ENCODE measurements around the gene MYBPC1.
A peak's percentile ranks its signal among the peaks of the same experiment; 100 is the strongest.

The MYBPC1 gene

GRCh38 chr12:101564912-101565311 lies 29.9 kb upstream of the MYBPC1 start:
- peaks cover 6% of the 10 kb centered on the region for H3K27me3 ChIP-seq
- H3K4me1 ChIP-seq, result no peaks in the 10 kb centered on the region
- TF ChIP-seq CTCF (IDR thresholded peaks at IDR 0.05; ENCODE audit: low read depth, low read length), result no peak
- no peaks in the 10 kb centered on the region for H3K9me3 ChIP-seq
- no peak overlapping the region for H3K4me3 ChIP-seq (ENCODE audit: low read depth, low read length)
- no peaks in the 10 kb centered on the region for H3K36me3 ChIP-seq
- DNase-seq, result no peak

DNA sequence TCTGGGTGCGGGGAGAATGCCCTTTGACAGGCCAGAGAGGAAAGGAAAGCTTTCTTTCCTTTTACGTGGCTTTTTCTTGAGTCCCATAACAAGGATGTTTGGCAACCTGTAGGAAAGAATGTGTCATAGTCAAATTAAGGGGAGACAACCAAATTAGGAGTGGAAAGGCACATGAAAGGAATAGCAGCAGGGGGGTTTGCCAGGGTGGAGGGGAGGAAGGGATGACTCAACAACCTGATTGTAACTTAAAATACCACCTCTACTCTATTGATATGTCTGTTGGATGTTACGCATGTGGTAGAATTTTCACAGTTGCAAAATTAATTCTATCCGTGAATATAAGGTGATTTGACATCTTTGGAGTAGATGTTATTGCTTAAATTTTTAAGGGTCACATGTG lies 28.5 kb upstream of the MYBPC1 start:
- Histone ChIP-seq H3K4me3 (ENCODE audit: low read depth, low read length) (no peak overlapping the region), H3K9me3 (no peaks in the 10 kb centered on the region), H3K27me3 (peaks cover 6% of the 10 kb centered on the region), H3K36me3 (no peaks in the 10 kb centered on the region), H3K4me1 (no peaks in the 10 kb centered on the region)
- no peak for TF ChIP-seq CTCF (IDR thresholded peaks at IDR 0.05; ENCODE audit: low read depth, low read length)
- no peak for DNase-seq

GRCh38 chr12:101567918-101568317 lies 26.9 kb upstream of the MYBPC1 start:
- Histone ChIP-seq H3K9me3 (no peaks in the 10 kb centered on the region), H3K4me3 (ENCODE audit: low read depth, low read length) (no peak overlapping the region), H3K4me1 (no peaks in the 10 kb centered on the region), H3K27me3 (peaks cover 6% of the 10 kb centered on the region), H3K36me3 (no peaks in the 10 kb centered on the region)
- no peak for DNase-seq
- no peak for TF ChIP-seq CTCF (IDR thresholded peaks at IDR 0.05; ENCODE audit: low read depth, low read length)

GRCh38 chr12:101570047-101570446 lies 24.7 kb upstream of the MYBPC1 start:
- H3K27me3 ChIP-seq, result peaks cover 6% of the 10 kb centered on the region
- H3K4me3 ChIP-seq (ENCODE audit: low read depth, low read length), result no peak overlapping the region
- no peaks in the 10 kb centered on the region for H3K9me3 ChIP-seq
- peak; percentile 26 for TF ChIP-seq CTCF (IDR thresholded peaks at IDR 0.05; ENCODE audit: low read depth, low read length)
- H3K36me3 ChIP-seq, result no peaks in the 10 kb centered on the region
- no peak for DNase-seq
- no peaks in the 10 kb centered on the region for H3K4me1 ChIP-seq

GRCh38 chr12:101571105-101571504 lies 23.7 kb upstream of the MYBPC1 start:
- Histone ChIP-seq H3K36me3 (no peaks in the 10 kb centered on the region), H3K27me3 (peaks cover 6% of the 10 kb centered on the region), H3K4me1 (no peaks in the 10 kb centered on the region), H3K4me3 (ENCODE audit: low read depth, low read length) (no peak overlapping the region), H3K9me3 (no peaks in the 10 kb centered on the region)
- TF ChIP-seq CTCF (IDR thresholded peaks at IDR 0.05; ENCODE audit: low read depth, low read length), result no peak
- DNase-seq, result no peak

DNA sequence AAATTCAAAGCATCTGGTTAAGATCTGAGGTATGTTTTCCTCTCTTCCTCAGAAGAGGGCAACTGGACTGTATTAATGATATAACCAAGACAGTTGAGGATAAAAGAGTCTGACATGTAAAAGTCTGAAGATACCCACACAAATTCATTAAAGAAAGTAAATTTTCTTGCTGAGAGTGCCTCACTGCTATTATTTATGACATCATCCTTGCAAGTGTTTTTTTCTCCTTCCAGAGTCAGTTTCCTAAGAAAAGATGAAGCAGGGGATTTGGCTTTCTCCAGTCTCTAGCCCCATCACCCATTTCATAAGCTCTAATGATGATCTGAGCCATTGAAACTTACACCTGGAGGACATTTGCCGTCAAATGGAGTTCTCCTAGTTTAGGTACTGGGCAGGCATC lies 21.0 kb upstream of the MYBPC1 start:
- no peak for TF ChIP-seq CTCF (IDR thresholded peaks at IDR 0.05; ENCODE audit: low read depth, low read length)
- H3K4me1 ChIP-seq, result no peaks in the 10 kb centered on the region
- H3K4me3 ChIP-seq (ENCODE audit: low read depth, low read length), result no peak overlapping the region
- no peaks in the 10 kb centered on the region for H3K36me3 ChIP-seq
- no peaks in the 10 kb centered on the region; the same call in 1 of the 2 replicates for H3K27me3 ChIP-seq
- H3K9me3 ChIP-seq, result no peaks in the 10 kb centered on the region
- no peak for DNase-seq
